HepG2 (cell line): ENCODE results near the gene PCOLCE2. TPM values are rescaled to one million over a fixed set of nuclear protein-coding genes. Genes with fewer than 3 reads are reported as not detected.

ENCODE experiments used
- ATAC-seq: fragments of 200-7000 bp; cut with Tn5 transposase; 3 replicates; pipeline ENCODE4 v1.9.1; 2020; ENCODE audit warnings: mild to moderate bottlenecking, moderate library complexity
- BruUV-seq: library from RNA; stranded (reverse); fragments of 400-500 nt; replicated peaks from 2 replicates; lab custom pipeline; 2021; lab: Mats Ljungman, UMichigan
- CTCF ChIA-PET: fragments of 300-600 bp; formaldehyde crosslinking; extraction: SDS; loops from one replicate; lab custom pipeline; 2021; ENCODE audit warnings: low total read pairs, inconsistent platforms, low intra/inter-chr PET ratio; lab: Yijun Ruan, JAX
- POLR2A ChIA-PET: fragments of 350-600 bp; sonication (Branson Sonifier 250); formaldehyde crosslinking; loops from one replicate; lab custom pipeline; 2020; ENCODE audit warnings: antibody characterized with exemption, inconsistent platforms; lab: Yijun Ruan, JAX
- DNase-seq: peaks from one replicate; pipeline ENCODE4 v3.0.0-alpha.2; 2015; ENCODE audit warnings: low spot score
- FAIRE-seq: peaks from 3 replicates; lab custom pipeline; 2011; peaks lifted over from hg19 to GRCh38; lab: Jason Lieb, UNC
- H2AFZ ChIP-seq: one replicate; pipeline ENCODE4 v1.6.1; 2011; ENCODE audit warnings: low read length, inconsistent platforms
- H3K27ac ChIP-seq: fragments of 300-600 bp; 3 replicates; pipeline ENCODE4 v1.8.0; 2011; ENCODE audit warnings: mixed run types, mild to moderate bottlenecking, mixed read lengths, low read length, inconsistent platforms; ENCODE audit not compliant: insufficient read depth; ENCODE audit errors: extremely low read length
- H3K27me3 ChIP-seq, 2 experiments: fragments of 200-600 bp in 1 of 2; 2 replicates in 1 of 2; 3 replicates in 1 of 2; pipeline versions ENCODE4 v1.6.0 to v1.8.0; 2011; ENCODE audit warnings: low read length in 2 of 2, mild to moderate bottlenecking in 2 of 2, moderate library complexity in 2 of 2, inconsistent platforms in 1 of 2; ENCODE audit not compliant: insufficient read depth in 2 of 2, control insufficient read depth in 1 of 2
- H3K36me3 ChIP-seq, 2 experiments: fragments of 200-600 bp in 1 of 2; replicated peaks in 1 of 2; 2 replicates in 1 of 2; 3 replicates in 1 of 2; pipeline versions ENCODE4 v1.5.1 to v1.8.0; 2011; ENCODE audit warnings: low read length in 2 of 2, inconsistent platforms in 1 of 2; ENCODE audit not compliant: insufficient read depth in 2 of 2, control insufficient read depth in 1 of 2
- H3K4me1 ChIP-seq: 2 replicates; pipeline ENCODE4 v1.5.1; 2012; ENCODE audit warnings: low read length, inconsistent platforms; ENCODE audit not compliant: insufficient read depth
- H3K4me2 ChIP-seq: 2 replicates; pipeline ENCODE4 v1.6.0; 2011; ENCODE audit warnings: low read depth, low read length, inconsistent platforms
- H3K4me3 ChIP-seq, 3 experiments: fragments of 200-600 bp in 1 of 3; sonication (generic), shearing (Covaris generic) in 1 of 3; replicated peaks in 1 of 3; 2 replicates each; pipeline ENCODE4 v1.5.1; 2011 to 2016; ENCODE audit warnings: low read length in 3 of 3, inconsistent platforms in 2 of 3, low read depth in 2 of 3, mild to moderate bottlenecking in 2 of 3, control low read depth in 1 of 3, mixed read lengths in 1 of 3; ENCODE audit not compliant: insufficient read depth in 1 of 3
- H3K79me2 ChIP-seq: one replicate; pipeline ENCODE4 v1.6.1; 2011; ENCODE audit warnings: low read length, inconsistent platforms; ENCODE audit not compliant: insufficient read depth
- H3K9ac ChIP-seq: 2 replicates; pipeline ENCODE4 v1.6.0; 2011; ENCODE audit warnings: mild to moderate bottlenecking, low read depth, low read length, inconsistent platforms; ENCODE audit not compliant: insufficient read depth
- H3K9me3 ChIP-seq: 2 replicates; pipeline ENCODE4 v1.5.1; 2012; ENCODE audit warnings: mild to moderate bottlenecking, low read length
- H4K20me1 ChIP-seq: 2 replicates; pipeline ENCODE4 v1.6.0; 2011; ENCODE audit warnings: inconsistent platforms, mild to moderate bottlenecking, low read length, moderate library complexity; ENCODE audit not compliant: insufficient read depth
- GFI1 ChIP-seq: sonication (generic); formaldehyde crosslinking; IDR thresholded peaks from 2 replicates; pipeline ENCODE4 v1.5.0; 2020; ENCODE audit warnings: missing genetic modification reagents, mild to moderate bottlenecking, borderline replicate concordance
- MBD4 ChIP-seq: IDR thresholded peaks from 2 replicates; pipeline ENCODE4 v1.6.1; 2012; ENCODE audit warnings: low read length, inconsistent platforms, borderline replicate concordance
- PITX1 ChIP-seq: sonication (generic); formaldehyde crosslinking; IDR thresholded peaks from 2 replicates; pipeline ENCODE4 v1.5.1; 2020; ENCODE audit warnings: mild to moderate bottlenecking, missing genetic modification reagents
- RORA ChIP-seq: sonication (generic); formaldehyde crosslinking; IDR thresholded peaks from 2 replicates; pipeline ENCODE4 v1.5.0; 2020; ENCODE audit warnings: mild to moderate bottlenecking, missing genetic modification reagents, moderate library complexity
- SALL1 ChIP-seq: sonication (generic); formaldehyde crosslinking; IDR thresholded peaks from 2 replicates; pipeline ENCODE4 v1.8.0; 2022; ENCODE audit warnings: mild to moderate bottlenecking, missing genetic modification reagents
- SYNCRIP ChIP-seq: fragments of 200-400 bp; formaldehyde crosslinking; IDR thresholded peaks from 2 replicates; pipeline ENCODE4 v1.6.1; 2018; ENCODE audit warnings: mild to moderate bottlenecking, low read depth, low read length; ENCODE audit not compliant: insufficient read depth
- ZNF256 ChIP-seq: sonication (generic); formaldehyde crosslinking; conservative IDR thresholded peaks from 2 replicates; pipeline ENCODE4 v1.4.0; 2020; ENCODE audit warnings: missing genetic modification reagents
- ZNF350 ChIP-seq: sonication (generic); formaldehyde crosslinking; IDR thresholded peaks from 2 replicates; pipeline ENCODE4 v1.4.0; 2020; ENCODE audit warnings: mild to moderate bottlenecking, low read depth, missing genetic modification reagents, borderline replicate concordance
- ZNF564 ChIP-seq: sonication (generic); formaldehyde crosslinking; IDR thresholded peaks from 2 replicates; pipeline ENCODE4 v1.8.1; 2023; ENCODE audit warnings: mild to moderate bottlenecking, missing genetic modification reagents
- ZNF598 ChIP-seq: sonication (generic); formaldehyde crosslinking; IDR thresholded peaks from 2 replicates; pipeline ENCODE4 v1.5.1; 2020; ENCODE audit warnings: mild to moderate bottlenecking, missing genetic modification reagents, borderline replicate concordance
- WGBS: methylation state at CpG from one replicate; pipeline ENCODE4 v1.1.6; 2017; ENCODE audit warnings: low lambda C conversion rate; 5-methylcytosine and 5-hydroxymethylcytosine counted together
- in situ Hi-C: cut with HindIII; loops from 2 replicates; pipeline ENCODE4 v1.10.0; 2017; ENCODE audit warnings: low pct_unique_long_range_greater_than_20kb; ENCODE audit not compliant: extremely low pct_ligation_motif_present
- intact Hi-C: fragments of 100-400 bp; cut with micrococcal nuclease; formaldehyde crosslinking; loops from one replicate; pipeline ENCODE4 v1.10.0; 2022; ENCODE audit not compliant: unreplicated experiment
- polyA plus RNA-seq, 8 experiments: library from polyadenylated mRNA; depleted of rRNA in 3 of 8; stranded (reverse) in 7 of 8; unstranded in 1 of 8; fragments of >200 nt; fragmentation: Illumina TruSeq in 4 of 8; extraction: Trizol in 4 of 8; gene quantifications; 2 replicates each; pipeline versions ENCODE4 v1.2.1 to v1.2.3, GENCODE V29; 2011 to 2016; ENCODE audit warnings: low read depth in 4 of 8, missing spikeins in 1 of 8, mixed read lengths in 1 of 8; ENCODE audit not compliant: insufficient read depth in 1 of 8
- total RNA-seq, 5 experiments: library from RNA; depleted of rRNA; stranded (reverse); fragments of >200 nt; fragmentation: Illumina TruSeq; extraction: Trizol; gene quantifications; 2 replicates each; pipeline ENCODE4 v1.2.3, GENCODE V29; 2016; ENCODE audit warnings: low read depth in 1 of 5
- TF ChIP-seq, protein P1 (sequence below): sonication (generic); formaldehyde crosslinking; IDR thresholded peaks from 2 replicates; pipeline ENCODE4 v1.8.0; 2022; ENCODE audit warnings: mild to moderate bottlenecking, missing genetic modification reagents, moderate library complexity
- TF ChIP-seq, protein P2 (sequence below): sonication (generic); formaldehyde crosslinking; conservative IDR thresholded peaks from 2 replicates; pipeline ENCODE4 v1.8.0; 2022; ENCODE audit warnings: missing genetic modification reagents
- TF ChIP-seq, protein P3 (sequence below): sonication (generic); formaldehyde crosslinking; conservative IDR thresholded peaks from 2 replicates; pipeline ENCODE4 v1.4.0; 2020; ENCODE audit warnings: missing genetic modification reagents

Gene PCOLCE2
- total and polyA plus RNA-seq, 2 of the 13 experiments (the other 11 are each of a cell fraction or from before 2014, with no cell fraction given), result 0.71 to 2.0 TPM

DNA sequence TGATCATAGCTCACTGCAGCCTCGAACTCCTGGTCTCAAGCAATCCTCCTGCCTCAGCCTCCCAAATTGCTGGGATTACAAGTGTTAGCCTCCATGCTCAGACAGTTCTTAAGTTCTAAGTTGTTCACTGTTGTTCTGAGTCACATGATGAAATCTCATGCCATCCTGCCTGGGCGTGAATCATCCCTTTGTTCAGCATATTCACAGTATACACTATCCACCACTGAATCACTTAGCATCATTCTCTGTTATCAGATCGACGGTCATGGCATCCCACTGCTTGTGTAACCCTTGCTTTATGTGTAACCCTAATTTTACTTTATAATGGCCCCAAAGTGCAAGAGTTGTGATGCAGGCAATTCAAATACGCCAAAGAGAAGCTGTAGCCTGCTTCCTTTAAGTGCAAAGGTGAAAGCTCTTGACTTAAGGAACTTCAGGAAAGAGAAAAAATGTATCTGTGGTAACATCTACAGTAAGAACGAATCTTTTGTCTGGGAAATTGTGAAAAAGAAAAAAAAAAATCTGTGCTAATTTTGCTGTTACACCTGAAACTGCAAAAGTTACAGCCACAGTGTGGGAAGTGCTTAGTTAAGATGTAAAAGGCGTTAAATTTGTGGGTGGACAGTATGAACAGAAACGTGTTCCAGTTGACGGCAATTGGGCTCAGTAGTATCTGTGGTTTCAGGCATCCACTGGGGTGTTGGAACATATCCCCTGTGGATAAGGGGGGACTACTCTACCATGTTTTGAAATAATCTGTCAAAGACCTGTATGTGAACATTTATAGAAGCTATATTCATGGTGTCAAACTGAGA, 80.6 kb downstream of the PCOLCE2 start:
- H3K36me3 ChIP-seq, result peaks cover 0 to 5% of the 10 kb centered on the region in 2 experiments; a peak in 1 of 5 replicates
- no peak for TF ChIP-seq ZNF564
- no TSS peak for BruUV-seq
- FAIRE-seq, result no peak
- no peak overlapping the region for H3K4me3 ChIP-seq
- peak; percentile 5 for DNase-seq
- no peaks in the 10 kb centered on the region for H4K20me1 ChIP-seq
- H3K4me2 ChIP-seq, result no peak overlapping the region
- H2AFZ ChIP-seq, result no peak overlapping the region
- H3K79me2 ChIP-seq, result no peaks in the 10 kb centered on the region
- no peak overlapping the region for H3K27ac ChIP-seq
- in situ Hi-C loops (no loop called here), intact Hi-C loops (no loop called here)
- H3K9ac ChIP-seq, result no peak overlapping the region
- POLR2A ChIA-PET, result no interaction called here
- CTCF ChIA-PET, result no interaction called here
- 81% methylated on average over 9 of the region's 9 CpGs for WGBS
- H3K27me3 ChIP-seq, result no peaks in the 10 kb centered on the region
- ATAC-seq, result no peak; the same call in 1 of the 3 replicates
- H3K9me3 ChIP-seq, result no peaks in the 10 kb centered on the region
- no peaks in the 10 kb centered on the region for H3K4me1 ChIP-seq

DNA sequence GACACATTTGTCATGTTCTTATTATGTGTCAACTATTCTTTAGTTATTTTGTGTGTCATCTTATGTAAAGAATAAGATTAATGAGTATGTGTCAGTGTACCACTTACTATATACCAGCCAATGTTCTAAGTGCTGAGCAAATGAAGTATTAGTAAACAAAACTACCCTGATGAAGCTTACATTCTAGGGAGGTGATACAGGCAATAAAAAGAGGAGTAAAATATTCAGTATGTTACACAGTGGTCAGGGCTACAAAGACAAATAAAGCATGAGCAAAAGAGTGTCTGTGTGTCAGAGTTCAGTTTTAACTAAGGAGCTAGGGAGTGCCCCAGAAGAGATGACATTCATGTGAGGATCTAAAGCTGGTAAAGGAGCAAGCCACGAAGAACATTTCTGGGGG, 86.0 kb downstream of the PCOLCE2 start:
- ChIA-PET POLR2A (no interaction called here), CTCF (no interaction called here)
- Histone ChIP-seq H3K9me3 (no peaks in the 10 kb centered on the region), H3K4me2 (no peak overlapping the region), H3K4me3 (no peak overlapping the region), H4K20me1 (no peaks in the 10 kb centered on the region), H2AFZ (no peak overlapping the region), H3K4me1 (no peaks in the 10 kb centered on the region), H3K36me3 (peaks cover 0 to 5% of the 10 kb centered on the region in 2 experiments; a peak in 1 of 5 replicates), H3K27me3 (no peaks in the 10 kb centered on the region), H3K79me2 (no peaks in the 10 kb centered on the region), H3K27ac (no peak overlapping the region), H3K9ac (no peak overlapping the region)
- BruUV-seq, result no TSS peak
- in situ Hi-C loops, result no loop called here
- ATAC-seq (no peak), DNase-seq (no peak), FAIRE-seq (peak; percentile 12)
- 59% methylated on average over 1 of the region's 1 CpG for WGBS
- intact Hi-C loops, result no loop called here
- no peak for TF ChIP-seq GFI1 (CRISPR knock-in tag)
- no peak for TF ChIP-seq ZNF350 (CRISPR knock-in tag)
- TF ChIP-seq ZNF256, result no peak
- no peak for TF ChIP-seq RORA (CRISPR knock-in tag)
- no peak for TF ChIP-seq SYNCRIP
- TF ChIP-seq SALL1 (CRISPR knock-in tag), result no peak
- no peak for TF ChIP-seq MBD4
- TF ChIP-seq, protein P1, sequence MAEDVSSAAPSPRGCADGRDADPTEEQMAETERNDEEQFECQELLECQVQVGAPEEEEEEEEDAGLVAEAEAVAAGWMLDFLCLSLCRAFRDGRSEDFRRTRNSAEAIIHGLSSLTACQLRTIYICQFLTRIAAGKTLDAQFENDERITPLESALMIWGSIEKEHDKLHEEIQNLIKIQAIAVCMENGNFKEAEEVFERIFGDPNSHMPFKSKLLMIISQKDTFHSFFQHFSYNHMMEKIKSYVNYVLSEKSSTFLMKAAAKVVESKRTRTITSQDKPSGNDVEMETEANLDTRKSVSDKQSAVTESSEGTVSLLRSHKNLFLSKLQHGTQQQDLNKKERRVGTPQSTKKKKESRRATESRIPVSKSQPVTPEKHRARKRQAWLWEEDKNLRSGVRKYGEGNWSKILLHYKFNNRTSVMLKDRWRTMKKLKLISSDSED (CRISPR knock-in tag), result no peak
- TF ChIP-seq, protein P2, sequence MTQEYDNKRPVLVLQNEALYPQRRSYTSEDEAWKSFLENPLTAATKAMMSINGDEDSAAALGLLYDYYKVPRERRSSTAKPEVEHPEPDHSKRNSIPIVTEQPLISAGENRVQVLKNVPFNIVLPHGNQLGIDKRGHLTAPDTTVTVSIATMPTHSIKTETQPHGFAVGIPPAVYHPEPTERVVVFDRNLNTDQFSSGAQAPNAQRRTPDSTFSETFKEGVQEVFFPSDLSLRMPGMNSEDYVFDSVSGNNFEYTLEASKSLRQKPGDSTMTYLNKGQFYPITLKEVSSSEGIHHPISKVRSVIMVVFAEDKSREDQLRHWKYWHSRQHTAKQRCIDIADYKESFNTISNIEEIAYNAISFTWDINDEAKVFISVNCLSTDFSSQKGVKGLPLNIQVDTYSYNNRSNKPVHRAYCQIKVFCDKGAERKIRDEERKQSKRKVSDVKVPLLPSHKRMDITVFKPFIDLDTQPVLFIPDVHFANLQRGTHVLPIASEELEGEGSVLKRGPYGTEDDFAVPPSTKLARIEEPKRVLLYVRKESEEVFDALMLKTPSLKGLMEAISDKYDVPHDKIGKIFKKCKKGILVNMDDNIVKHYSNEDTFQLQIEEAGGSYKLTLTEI (CRISPR knock-in tag), result no peak
- no peak for TF ChIP-seq PITX1 (CRISPR knock-in tag)
- no peak for TF ChIP-seq ZNF598 (CRISPR knock-in tag)
- TF ChIP-seq, protein P3, sequence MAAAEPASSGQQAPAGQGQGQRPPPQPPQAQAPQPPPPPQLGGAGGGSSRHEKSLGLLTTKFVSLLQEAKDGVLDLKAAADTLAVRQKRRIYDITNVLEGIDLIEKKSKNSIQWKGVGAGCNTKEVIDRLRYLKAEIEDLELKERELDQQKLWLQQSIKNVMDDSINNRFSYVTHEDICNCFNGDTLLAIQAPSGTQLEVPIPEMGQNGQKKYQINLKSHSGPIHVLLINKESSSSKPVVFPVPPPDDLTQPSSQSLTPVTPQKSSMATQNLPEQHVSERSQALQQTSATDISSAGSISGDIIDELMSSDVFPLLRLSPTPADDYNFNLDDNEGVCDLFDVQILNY, result no peak
